ENCODE measurements around the gene RAB27A. TPM values are rescaled to one million over a fixed set of nuclear protein-coding genes. Genes with fewer than 3 reads are reported as not detected.

RAB27A gene
- total and polyA plus RNA-seq, 9 of the 15 experiments (the other 6 are each of a cell fraction or from before 2014, with no cell fraction given) = 31.5 to 171 (median 80.4) TPM

DNA sequence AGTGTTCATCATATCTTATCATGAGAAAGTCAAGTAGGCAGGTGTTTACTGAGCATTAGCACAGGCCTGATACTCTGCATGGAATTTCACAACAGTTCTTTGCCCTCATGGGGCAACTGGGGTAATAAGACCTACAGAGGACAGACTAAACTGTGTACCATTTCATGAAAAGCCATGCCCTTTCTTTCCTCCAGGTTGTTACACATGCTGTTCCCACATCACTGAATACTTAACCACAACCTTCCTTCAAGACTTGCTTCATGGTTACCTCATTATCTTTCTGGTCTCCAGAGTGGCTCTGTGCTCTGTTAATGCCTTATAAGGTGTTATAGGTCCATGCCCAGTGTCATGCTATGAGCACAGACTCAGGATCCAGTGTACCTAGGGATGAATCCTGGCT, 64.7 kb downstream of the RAB27A start:
- H3K4me3 ChIP-seq = no peak overlapping the region
- ChIA-PET CTCF (ENCODE audit: low intra/inter-chr PET ratio) (no interaction called here), POLR2A (interaction anchor here (1.5 kb wide), 1 partner anchor 15 kb away, joined by 3 read pairs; no protein-coding TSS in a partner anchor)
- H4K20me1 ChIP-seq (replicated peaks; ENCODE audit: control insufficient read depth, insufficient read depth, low read length) = no peaks in the 10 kb centered on the region
- H3K27ac ChIP-seq (ENCODE audit: extremely low read depth, low read depth, low read length) = no peak overlapping the region
- no peaks in the 10 kb centered on the region for H3K79me2 ChIP-seq (ENCODE audit: control insufficient read depth, insufficient read depth, low read length)
- in situ Hi-C loops (cut with MboI) (no loop called here), intact Hi-C loops (cut with micrococcal nuclease) (no loop called here)
- no peaks in the 10 kb centered on the region for H3K27me3 ChIP-seq (ENCODE audit: control insufficient read depth in 2 of 2, insufficient read depth in 2 of 2, low read length in 2 of 2)
- H3K36me3 ChIP-seq (ENCODE audit: control insufficient read depth, insufficient read depth, low read length) = peaks cover 89% of the 10 kb centered on the region
- no peak overlapping the region for H2AFZ ChIP-seq (ENCODE audit: low read depth, low read length)
- peaks cover 4 to 27% of the 10 kb centered on the region in 2 experiments; a peak in 4 of 5 replicates for H3K4me1 ChIP-seq (replicated peaks in 1 of 2; ENCODE audit: control insufficient read depth in 2 of 2, insufficient read depth in 2 of 2, low read length in 2 of 2)
- H3K9me1 ChIP-seq (ENCODE audit: control insufficient read depth, insufficient read depth, low read length) = no peaks in the 10 kb centered on the region
- H3K4me2 ChIP-seq (ENCODE audit: insufficient read depth, low read length) = no peak overlapping the region
- ATAC-seq (0 out of 3 replicates have a peak, but pooled peaks have one; percentile 23), DNase-seq (ENCODE audit: extremely low read depth in 1 of 4, low spot score in 3 of 4) (no peak), FAIRE-seq (no peak)
- no TSS peak for BruUV-seq (replicated peaks)
- H3K9me3 ChIP-seq (replicated peaks; ENCODE audit: control insufficient read depth, insufficient read depth, low read depth, low read length) = no peaks in the 10 kb centered on the region
- no peak overlapping the region for H3K9ac ChIP-seq (ENCODE audit: insufficient read depth in 1 of 2, low read depth in 2 of 2, low read length in 2 of 2)
- TF ChIP-seq RBM15 (IDR thresholded peaks at IDR 0.05; ENCODE audit: insufficient read depth, low read length) (no peak), HIVEP1 (CRISPR knock-in tag; IDR thresholded peaks at IDR 0.05) (no peak), POLR2H (tag; IDR thresholded peaks at IDR 0.05; ENCODE audit: low read depth) (no peak), ELF1 (tag; IDR thresholded peaks at IDR 0.05) (no peak), ZNF584 (CRISPR knock-in tag; IDR thresholded peaks at IDR 0.05; ENCODE audit: low read depth) (peak; percentile 34; the same call in 1 of the 2 replicates), ARID3A (IDR thresholded peaks at IDR 0.05; ENCODE audit: borderline replicate concordance, low read depth, low read length) (no peak), ATF7 (IDR thresholded peaks at IDR 0.05) (0 out of 2 replicates have a peak, but pooled peaks have one; percentile 29), ZNF644 (tag; IDR thresholded peaks at IDR 0.05; ENCODE audit: low read depth) (0 out of 2 replicates have a peak, but pooled peaks have one; percentile 55), ZNF175 (CRISPR knock-in tag; IDR thresholded peaks at IDR 0.05; ENCODE audit: low read depth) (0 out of 2 replicates have a peak, but pooled peaks have one; percentile 21), TRIM24 (IDR thresholded peaks at IDR 0.05) (no peak), SRF (CRISPR knock-in tag; IDR thresholded peaks at IDR 0.05) (peak; percentile 68 to 94; a peak in 3 of 4 replicates), KAT7 (CRISPR knock-in tag; IDR thresholded peaks at IDR 0.05; ENCODE audit: borderline replicate concordance) (no peak), MYBL2 (IDR thresholded peaks at IDR 0.05; ENCODE audit: low read depth) (no peak), MYBL2 (CRISPR knock-in tag; IDR thresholded peaks at IDR 0.05; ENCODE audit: borderline replicate concordance) (no peak)
- TF ChIP-seq, protein P1, sequence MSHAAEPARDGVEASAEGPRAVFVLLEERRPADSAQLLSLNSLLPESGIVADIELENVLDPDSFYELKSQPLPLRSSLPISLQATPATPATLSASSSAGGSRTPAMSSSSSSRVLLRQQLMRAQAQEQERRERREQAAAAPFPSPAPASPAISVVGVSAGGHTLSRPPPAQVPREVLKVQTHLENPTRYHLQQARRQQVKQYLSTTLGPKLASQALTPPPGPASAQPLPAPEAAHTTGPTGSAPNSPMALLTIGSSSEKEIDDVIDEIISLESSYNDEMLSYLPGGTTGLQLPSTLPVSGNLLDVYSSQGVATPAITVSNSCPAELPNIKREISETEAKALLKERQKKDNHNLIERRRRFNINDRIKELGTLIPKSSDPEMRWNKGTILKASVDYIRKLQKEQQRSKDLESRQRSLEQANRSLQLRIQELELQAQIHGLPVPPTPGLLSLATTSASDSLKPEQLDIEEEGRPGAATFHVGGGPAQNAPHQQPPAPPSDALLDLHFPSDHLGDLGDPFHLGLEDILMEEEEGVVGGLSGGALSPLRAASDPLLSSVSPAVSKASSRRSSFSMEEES (CRISPR knock-in tag; IDR thresholded peaks at IDR 0.05) = no peak
- TF ChIP-seq, protein P2, sequence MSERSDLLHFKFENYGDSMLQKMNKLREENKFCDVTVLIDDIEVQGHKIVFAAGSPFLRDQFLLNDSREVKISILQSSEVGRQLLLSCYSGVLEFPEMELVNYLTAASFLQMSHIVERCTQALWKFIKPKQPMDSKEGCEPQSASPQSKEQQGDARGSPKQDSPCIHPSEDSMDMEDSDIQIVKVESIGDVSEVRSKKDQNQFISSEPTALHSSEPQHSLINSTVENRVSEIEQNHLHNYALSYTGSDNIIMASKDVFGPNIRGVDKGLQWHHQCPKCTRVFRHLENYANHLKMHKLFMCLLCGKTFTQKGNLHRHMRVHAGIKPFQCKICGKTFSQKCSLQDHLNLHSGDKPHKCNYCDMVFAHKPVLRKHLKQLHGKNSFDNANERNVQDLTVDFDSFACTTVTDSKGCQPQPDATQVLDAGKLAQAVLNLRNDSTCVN (CRISPR knock-in tag; IDR thresholded peaks at IDR 0.05) = no peak
